Measurements from ENCODE around the gene POLR1G. TPM values are rescaled to one million over a fixed set of nuclear protein-coding genes. Genes with fewer than 3 reads are reported as not detected.

The POLR1G gene
- total and polyA plus RNA-seq, 9 of the 15 experiments (the other 6 are each of a cell fraction or from before 2014, with no cell fraction given), result 3.0 to 50.1 (median 27.4) TPM

DNA sequence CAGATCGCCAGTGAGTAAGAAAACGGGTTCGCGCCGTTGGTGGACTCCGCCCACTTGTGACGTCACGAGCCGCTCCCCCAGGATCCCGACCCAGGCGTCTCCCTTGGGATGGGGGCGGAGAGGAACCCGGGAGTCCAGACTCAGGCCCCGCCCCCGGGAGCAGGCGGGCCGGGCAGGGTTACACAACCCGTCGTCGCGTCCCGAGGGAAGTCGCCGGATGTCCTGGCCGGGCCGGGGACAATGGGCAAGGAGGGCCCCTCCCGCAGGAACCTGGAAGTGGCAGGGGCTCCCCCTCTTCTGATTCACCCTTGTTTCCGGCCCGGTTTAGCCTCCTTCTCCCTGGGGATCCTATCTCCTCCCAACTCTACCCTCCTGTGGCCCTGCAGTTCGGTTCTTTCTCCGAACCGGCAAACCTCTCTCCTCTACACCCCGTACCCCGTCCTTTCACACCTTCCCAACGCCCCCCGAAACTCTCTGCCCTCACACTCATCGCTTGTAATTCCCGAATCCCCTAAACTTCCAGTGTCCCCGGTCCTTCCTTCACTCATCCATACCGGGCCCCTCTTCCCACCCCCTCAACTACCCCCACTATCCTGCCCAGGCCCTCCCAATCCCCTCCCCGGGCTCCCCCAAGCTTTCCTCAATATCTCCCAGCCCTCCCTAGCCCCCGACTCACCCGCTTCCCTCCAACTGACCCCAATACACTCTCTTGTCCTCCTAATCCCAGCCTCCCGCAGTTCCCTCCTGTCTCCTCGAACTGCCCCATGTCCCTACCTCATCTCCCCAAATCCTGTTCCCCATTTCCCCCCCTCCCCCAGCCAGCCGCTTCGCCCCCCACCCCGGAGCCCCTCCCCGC lies 37.2 kb downstream of the POLR1G start (continued):
- TF ChIP-seq, protein P1, sequence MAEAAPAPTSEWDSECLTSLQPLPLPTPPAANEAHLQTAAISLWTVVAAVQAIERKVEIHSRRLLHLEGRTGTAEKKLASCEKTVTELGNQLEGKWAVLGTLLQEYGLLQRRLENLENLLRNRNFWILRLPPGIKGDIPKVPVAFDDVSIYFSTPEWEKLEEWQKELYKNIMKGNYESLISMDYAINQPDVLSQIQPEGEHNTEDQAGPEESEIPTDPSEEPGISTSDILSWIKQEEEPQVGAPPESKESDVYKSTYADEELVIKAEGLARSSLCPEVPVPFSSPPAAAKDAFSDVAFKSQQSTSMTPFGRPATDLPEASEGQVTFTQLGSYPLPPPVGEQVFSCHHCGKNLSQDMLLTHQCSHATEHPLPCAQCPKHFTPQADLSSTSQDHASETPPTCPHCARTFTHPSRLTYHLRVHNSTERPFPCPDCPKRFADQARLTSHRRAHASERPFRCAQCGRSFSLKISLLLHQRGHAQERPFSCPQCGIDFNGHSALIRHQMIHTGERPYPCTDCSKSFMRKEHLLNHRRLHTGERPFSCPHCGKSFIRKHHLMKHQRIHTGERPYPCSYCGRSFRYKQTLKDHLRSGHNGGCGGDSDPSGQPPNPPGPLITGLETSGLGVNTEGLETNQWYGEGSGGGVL (CRISPR knock-in tag; IDR thresholded peaks at IDR 0.05), result no peak
- TF ChIP-seq, protein P2, sequence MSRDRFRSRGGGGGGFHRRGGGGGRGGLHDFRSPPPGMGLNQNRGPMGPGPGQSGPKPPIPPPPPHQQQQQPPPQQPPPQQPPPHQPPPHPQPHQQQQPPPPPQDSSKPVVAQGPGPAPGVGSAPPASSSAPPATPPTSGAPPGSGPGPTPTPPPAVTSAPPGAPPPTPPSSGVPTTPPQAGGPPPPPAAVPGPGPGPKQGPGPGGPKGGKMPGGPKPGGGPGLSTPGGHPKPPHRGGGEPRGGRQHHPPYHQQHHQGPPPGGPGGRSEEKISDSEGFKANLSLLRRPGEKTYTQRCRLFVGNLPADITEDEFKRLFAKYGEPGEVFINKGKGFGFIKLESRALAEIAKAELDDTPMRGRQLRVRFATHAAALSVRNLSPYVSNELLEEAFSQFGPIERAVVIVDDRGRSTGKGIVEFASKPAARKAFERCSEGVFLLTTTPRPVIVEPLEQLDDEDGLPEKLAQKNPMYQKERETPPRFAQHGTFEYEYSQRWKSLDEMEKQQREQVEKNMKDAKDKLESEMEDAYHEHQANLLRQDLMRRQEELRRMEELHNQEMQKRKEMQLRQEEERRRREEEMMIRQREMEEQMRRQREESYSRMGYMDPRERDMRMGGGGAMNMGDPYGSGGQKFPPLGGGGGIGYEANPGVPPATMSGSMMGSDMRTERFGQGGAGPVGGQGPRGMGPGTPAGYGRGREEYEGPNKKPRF (IDR thresholded peaks at IDR 0.05; ENCODE audit: low read depth, low read length), result no peak
- TF ChIP-seq RAD21 (CRISPR knock-in tag; conservative IDR thresholded peaks at IDR 0.05 in 1 of 2, IDR thresholded peaks at IDR 0.05 in 1 of 2), result no peak
- no peak for TF ChIP-seq NR2F6 (CRISPR knock-in tag; IDR thresholded peaks at IDR 0.05)
- TF ChIP-seq FOXJ3 (CRISPR knock-in tag; IDR thresholded peaks at IDR 0.05), result no peak
- 0 out of 2 replicates have a peak, but pooled peaks have one; percentile 60 for TF ChIP-seq MTA1 (IDR thresholded peaks at IDR 0.05; ENCODE audit: borderline replicate concordance)
- peak; percentile 88 for TF ChIP-seq GABPA (tag; conservative IDR thresholded peaks at IDR 0.05; ENCODE audit: low read depth)
- TF ChIP-seq BCL6 (CRISPR knock-in tag; IDR thresholded peaks at IDR 0.05), result no peak
- TF ChIP-seq POLR2H (tag; IDR thresholded peaks at IDR 0.05; ENCODE audit: low read depth), result peak; percentile 47
- TF ChIP-seq KAT7 (CRISPR knock-in tag; IDR thresholded peaks at IDR 0.05; ENCODE audit: borderline replicate concordance), result 0 out of 2 replicates have a peak, but pooled peaks have one; percentile 80
- TF ChIP-seq CREB1 (IDR thresholded peaks at IDR 0.05), result peak; percentile 80
- TF ChIP-seq CREB1 (CRISPR knock-in tag; IDR thresholded peaks at IDR 0.05), result peak; percentile 92
- no peak for TF ChIP-seq MAFF (IDR thresholded peaks at IDR 0.05; ENCODE audit: low read length)
- TF ChIP-seq BCOR (IDR thresholded peaks at IDR 0.05), result no peak
- TF ChIP-seq EZH2 (IDR thresholded peaks at IDR 0.05; ENCODE audit: borderline replicate concordance, low read depth, low read length), result no peak
- no peak for TF ChIP-seq ZNF263 (CRISPR knock-in tag; IDR thresholded peaks at IDR 0.05; ENCODE audit: borderline replicate concordance)
- TF ChIP-seq, protein P3, sequence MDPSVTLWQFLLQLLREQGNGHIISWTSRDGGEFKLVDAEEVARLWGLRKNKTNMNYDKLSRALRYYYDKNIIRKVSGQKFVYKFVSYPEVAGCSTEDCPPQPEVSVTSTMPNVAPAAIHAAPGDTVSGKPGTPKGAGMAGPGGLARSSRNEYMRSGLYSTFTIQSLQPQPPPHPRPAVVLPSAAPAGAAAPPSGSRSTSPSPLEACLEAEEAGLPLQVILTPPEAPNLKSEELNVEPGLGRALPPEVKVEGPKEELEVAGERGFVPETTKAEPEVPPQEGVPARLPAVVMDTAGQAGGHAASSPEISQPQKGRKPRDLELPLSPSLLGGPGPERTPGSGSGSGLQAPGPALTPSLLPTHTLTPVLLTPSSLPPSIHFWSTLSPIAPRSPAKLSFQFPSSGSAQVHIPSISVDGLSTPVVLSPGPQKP (CRISPR knock-in tag; IDR thresholded peaks at IDR 0.05), result no peak
- TF ChIP-seq, protein P4, sequence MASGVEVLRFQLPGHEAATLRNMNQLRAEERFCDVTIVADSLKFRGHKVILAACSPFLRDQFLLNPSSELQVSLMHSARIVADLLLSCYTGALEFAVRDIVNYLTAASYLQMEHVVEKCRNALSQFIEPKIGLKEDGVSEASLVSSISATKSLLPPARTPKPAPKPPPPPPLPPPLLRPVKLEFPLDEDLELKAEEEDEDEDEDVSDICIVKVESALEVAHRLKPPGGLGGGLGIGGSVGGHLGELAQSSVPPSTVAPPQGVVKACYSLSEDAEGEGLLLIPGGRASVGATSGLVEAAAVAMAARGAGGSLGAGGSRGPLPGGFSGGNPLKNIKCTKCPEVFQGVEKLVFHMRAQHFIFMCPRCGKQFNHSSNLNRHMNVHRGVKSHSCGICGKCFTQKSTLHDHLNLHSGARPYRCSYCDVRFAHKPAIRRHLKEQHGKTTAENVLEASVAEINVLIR (CRISPR knock-in tag; IDR thresholded peaks at IDR 0.05), result peak; percentile 89
- no peak for TF ChIP-seq ZSCAN32 (CRISPR knock-in tag; IDR thresholded peaks at IDR 0.05)
- TF ChIP-seq, protein P5, sequence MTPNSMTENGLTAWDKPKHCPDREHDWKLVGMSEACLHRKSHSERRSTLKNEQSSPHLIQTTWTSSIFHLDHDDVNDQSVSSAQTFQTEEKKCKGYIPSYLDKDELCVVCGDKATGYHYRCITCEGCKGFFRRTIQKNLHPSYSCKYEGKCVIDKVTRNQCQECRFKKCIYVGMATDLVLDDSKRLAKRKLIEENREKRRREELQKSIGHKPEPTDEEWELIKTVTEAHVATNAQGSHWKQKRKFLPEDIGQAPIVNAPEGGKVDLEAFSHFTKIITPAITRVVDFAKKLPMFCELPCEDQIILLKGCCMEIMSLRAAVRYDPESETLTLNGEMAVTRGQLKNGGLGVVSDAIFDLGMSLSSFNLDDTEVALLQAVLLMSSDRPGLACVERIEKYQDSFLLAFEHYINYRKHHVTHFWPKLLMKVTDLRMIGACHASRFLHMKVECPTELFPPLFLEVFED (CRISPR knock-in tag; conservative IDR thresholded peaks at IDR 0.05), result peak; percentile 95
- TF ChIP-seq ZNF77 (CRISPR knock-in tag; IDR thresholded peaks at IDR 0.05), result no peak

Data from K562 (cell line).